T-helper 2 cell treated with Interferon-gamma antibody and Interleukin-4, amounts not matched to agents 5 μg/mL and 100 μg/mL, for 36 hours (primary cell): Measurements from ENCODE around the gene EGFL7.

Source experiments
- DNase-seq: peaks from one replicate; pipeline ENCODE4 v3.0.0; 2021; ENCODE audit warnings: low spot score
- H3K27ac Mint-ChIP-seq: one replicate; pipeline ENCODE4 v1.8.0; 2021; ENCODE audit warnings: mild to moderate bottlenecking, mixed read lengths
- H3K27me3 Mint-ChIP-seq: one replicate; pipeline ENCODE4 v1.8.0; 2021; ENCODE audit warnings: low read depth, mixed read lengths
- H3K36me3 Mint-ChIP-seq: one replicate; pipeline ENCODE4 v1.8.0; 2021; ENCODE audit warnings: low read depth, mixed read lengths
- H3K4me1 Mint-ChIP-seq: one replicate; pipeline ENCODE4 v1.8.0; 2021; ENCODE audit warnings: low read depth, mixed read lengths
- H3K4me3 Mint-ChIP-seq: one replicate; pipeline ENCODE4 v1.8.0; 2022; ENCODE audit warnings: mild to moderate bottlenecking, moderate library complexity, mixed read lengths
- H3K9me3 Mint-ChIP-seq: one replicate; pipeline ENCODE4 v1.8.0; 2021; ENCODE audit warnings: mixed read lengths

Gene EGFL7

GRCh38 chr9:136693490-136694162 is 30.9 kb downstream of the EGFL7 start:
- Mint-ChIP-seq H3K9me3 (no peaks in the 10 kb centered on the region), H3K4me1 (no peaks in the 10 kb centered on the region), H3K4me3 (no peak overlapping the region), H3K27me3 (peaks cover 6% of the 10 kb centered on the region), H3K36me3 (no peaks in the 10 kb centered on the region), H3K27ac (no peak overlapping the region)
- DNase-seq = no peak

- H3K4me1 Mint-ChIP-seq = no peaks in the 10 kb centered on the region
- DNase-seq = peak; percentile 15
- H3K4me3 Mint-ChIP-seq = no peak overlapping the region
- H3K27me3 Mint-ChIP-seq = peaks cover 8% of the 10 kb centered on the region
- H3K36me3 Mint-ChIP-seq = no peaks in the 10 kb centered on the region
- no peak overlapping the region for H3K27ac Mint-ChIP-seq
- no peaks in the 10 kb centered on the region for H3K9me3 Mint-ChIP-seq
These were observed 31.6 kb downstream of the EGFL7 start for GRCh38 chr9:136694163-136694871.

GRCh38 chr9:136694872-136695247 is 32.1 kb downstream of the EGFL7 start:
- Mint-ChIP-seq H3K4me1 (no peaks in the 10 kb centered on the region), H3K4me3 (no peak overlapping the region), H3K9me3 (no peaks in the 10 kb centered on the region), H3K36me3 (no peaks in the 10 kb centered on the region), H3K27ac (no peak overlapping the region), H3K27me3 (peaks cover 8% of the 10 kb centered on the region)
- no peak for DNase-seq

- Mint-ChIP-seq H3K27ac (no peak overlapping the region), H3K9me3 (no peaks in the 10 kb centered on the region), H3K4me3 (no peak overlapping the region), H3K27me3 (peaks cover 8% of the 10 kb centered on the region), H3K4me1 (peaks cover 4% of the 10 kb centered on the region), H3K36me3 (no peaks in the 10 kb centered on the region)
- no peak for DNase-seq
These were observed 32.7 kb downstream of the EGFL7 start for GRCh38 chr9:136695435-136695895.

GRCh38 chr9:136695955-136696354 is 33.2 kb downstream of the EGFL7 start:
- no peak for DNase-seq
- no peak overlapping the region for H3K4me3 Mint-ChIP-seq
- H3K36me3 Mint-ChIP-seq = no peaks in the 10 kb centered on the region
- peaks cover 8% of the 10 kb centered on the region for H3K27me3 Mint-ChIP-seq
- peaks cover 6% of the 10 kb centered on the region for H3K4me1 Mint-ChIP-seq
- no peaks in the 10 kb centered on the region for H3K9me3 Mint-ChIP-seq
- H3K27ac Mint-ChIP-seq = no peak overlapping the region

- DNase-seq = no peak
- Mint-ChIP-seq H3K27ac (no peak overlapping the region), H3K4me3 (no peak overlapping the region), H3K36me3 (no peaks in the 10 kb centered on the region), H3K9me3 (no peaks in the 10 kb centered on the region), H3K27me3 (peaks cover 8% of the 10 kb centered on the region), H3K4me1 (peaks cover 11% of the 10 kb centered on the region)
These were observed 33.8 kb downstream of the EGFL7 start for GRCh38 chr9:136696502-136696901.

GRCh38 chr9:136697146-136697820 is 34.6 kb downstream of the EGFL7 start:
- peak overlapping the region; percentile 52 for H3K27ac Mint-ChIP-seq
- peaks cover 14% of the 10 kb centered on the region for H3K4me1 Mint-ChIP-seq
- DNase-seq = no peak
- H3K27me3 Mint-ChIP-seq = peaks cover 8% of the 10 kb centered on the region
- H3K4me3 Mint-ChIP-seq = no peak overlapping the region
- H3K36me3 Mint-ChIP-seq = no peaks in the 10 kb centered on the region
- no peaks in the 10 kb centered on the region for H3K9me3 Mint-ChIP-seq

GRCh38 chr9:136697821-136698526 is 35.3 kb downstream of the EGFL7 start:
- Mint-ChIP-seq H3K4me3 (no peak overlapping the region), H3K27me3 (peaks cover 8% of the 10 kb centered on the region), H3K9me3 (no peaks in the 10 kb centered on the region), H3K4me1 (peaks cover 14% of the 10 kb centered on the region), H3K36me3 (no peaks in the 10 kb centered on the region), H3K27ac (no peak overlapping the region)
- no peak for DNase-seq

GRCh38 chr9:136698635-136699246 is 36.0 kb downstream of the EGFL7 start:
- H3K4me3 Mint-ChIP-seq = no peak overlapping the region
- H3K27me3 Mint-ChIP-seq = peaks cover 8% of the 10 kb centered on the region
- no peak for DNase-seq
- no peaks in the 10 kb centered on the region for H3K36me3 Mint-ChIP-seq
- H3K4me1 Mint-ChIP-seq = peaks cover 17% of the 10 kb centered on the region
- no peak overlapping the region for H3K27ac Mint-ChIP-seq
- no peaks in the 10 kb centered on the region for H3K9me3 Mint-ChIP-seq

GRCh38 chr9:136700304-136700703 is 37.6 kb downstream of the EGFL7 start:
- peaks cover 17% of the 10 kb centered on the region for H3K4me1 Mint-ChIP-seq
- H3K27ac Mint-ChIP-seq = no peak overlapping the region
- no peak for DNase-seq
- peak overlapping the region; percentile 86 for H3K4me3 Mint-ChIP-seq
- no peaks in the 10 kb centered on the region for H3K36me3 Mint-ChIP-seq
- H3K27me3 Mint-ChIP-seq = peaks cover 9% of the 10 kb centered on the region
- no peaks in the 10 kb centered on the region for H3K9me3 Mint-ChIP-seq

- Mint-ChIP-seq H3K27ac (peak overlapping the region; percentile 91), H3K27me3 (peaks cover 11% of the 10 kb centered on the region), H3K9me3 (no peaks in the 10 kb centered on the region), H3K4me3 (peak overlapping the region; percentile 86), H3K36me3 (no peaks in the 10 kb centered on the region), H3K4me1 (peaks cover 17% of the 10 kb centered on the region)
- peak; percentile 79 for DNase-seq
These were observed 38.4 kb downstream of the EGFL7 start for GRCh38 chr9:136700959-136701667.

GRCh38 chr9:136701668-136702053 is 38.9 kb downstream of the EGFL7 start:
- Mint-ChIP-seq H3K4me3 (peak overlapping the region; percentile 86), H3K4me1 (peaks cover 17% of the 10 kb centered on the region), H3K27me3 (peaks cover 11% of the 10 kb centered on the region)

GRCh38 chr9:136703276-136703860 is 40.7 kb downstream of the EGFL7 start:
- peaks cover 17% of the 10 kb centered on the region for H3K4me1 Mint-ChIP-seq
- no peaks in the 10 kb centered on the region for H3K9me3 Mint-ChIP-seq
- no peak for DNase-seq
- peaks cover 7% of the 10 kb centered on the region for H3K27me3 Mint-ChIP-seq
- H3K36me3 Mint-ChIP-seq = no peaks in the 10 kb centered on the region
- no peak overlapping the region for H3K4me3 Mint-ChIP-seq
- H3K27ac Mint-ChIP-seq = no peak overlapping the region

More at GRCh38 chr9:136701668-136702053, 38.9 kb downstream of the EGFL7 start:
- Mint-ChIP-seq H3K9me3 (no peaks in the 10 kb centered on the region), H3K27ac (peak overlapping the region; percentile 91), H3K36me3 (no peaks in the 10 kb centered on the region)
- DNase-seq = no peak
